Ovary (tissue), 10 donors: Measurements from ENCODE around the gene MAGEA9B. TPM values are rescaled to one million over a fixed set of nuclear protein-coding genes. Genes with fewer than 3 reads are reported as not detected.
"Not testable (repeated sequence)": the region's sequence is repeated elsewhere in the genome, so short reads cannot be mapped to it uniquely, and the experiment has no call there.

Experiments used
- DNase-seq, 5 donors: peaks; one replicate each; pipeline ENCODE4 v3.0.0-alpha.2; 2019 to 2020
- H3K27ac ChIP-seq, 2 donors: fragments of 200-600 bp; one replicate each; pipeline versions ENCODE4 v1.5.1 to v1.8.0; 2019 to 2022
- H3K27me3 ChIP-seq: fragments of 200-600 bp; one replicate; pipeline ENCODE4 v1.8.0; 2022
- H3K36me3 ChIP-seq: fragments of 200-600 bp; sonication (generic); one replicate; pipeline ENCODE4 v1.5.1; 2019
- H3K4me1 ChIP-seq: one replicate; pipeline ENCODE4 v1.8.1; 2013; ENCODE audit warnings: mild to moderate bottlenecking, moderate library complexity; ENCODE audit not compliant: insufficient read depth
- H3K4me3 ChIP-seq: fragments of 200-600 bp; sonication (generic); one replicate; pipeline ENCODE4 v1.5.1; 2017
- H3K9me3 ChIP-seq, 2 donors: fragments of 200-600 bp in 1 of 2; sonication (generic) in 1 of 2; one replicate each; pipeline versions ENCODE4 v1.5.1 to v1.8.1; 2013 to 2019; ENCODE audit warnings: mild to moderate bottlenecking in 1 of 2, moderate library complexity in 1 of 2
- CTCF ChIP-seq, 3 donors: fragments of 450-650 bp in 2 of 3; fragments of 200-600 bp in 1 of 3; IDR thresholded peaks; one replicate each; pipeline versions ENCODE4 v1.5.1 to v1.8.0; 2016 to 2022; ENCODE audit warnings: antibody characterized with exemption in 3 of 3, mild to moderate bottlenecking in 1 of 3
- EP300 ChIP-seq: sonication (generic); formaldehyde crosslinking; IDR thresholded peaks from one replicate; pipeline ENCODE4 v1.6.1; 2017; ENCODE audit warnings: antibody characterized with exemption
- POLR2A ChIP-seq: fragments of 450-650 bp; IDR thresholded peaks from one replicate; pipeline ENCODE4 v1.6.1; 2017; ENCODE audit warnings: antibody characterized with exemption, mild to moderate bottlenecking, moderate library complexity
- WGBS, 3 donors: extraction: QIAGEN DNeasy Blood & Tissue Kit in 1 of 3; methylation state at CpG; one replicate each; pipeline versions ENCODE4 v1.1.5 to v1.1.7; 2013 to 2017; 5-methylcytosine and 5-hydroxymethylcytosine counted together
- intact Hi-C, 4 donors: fragments of 100-400 bp; cut with DNase I; formaldehyde crosslinking; loops; one replicate each; pipeline versions ENCODE4 v1.11.0 to v1.15.1; 2022 to 2023
- long read RNA-seq, 3 donors: library from polyadenylated mRNA in 2 of 3; unstranded in 2 of 3; transcript quantifications; one replicate each; pipeline ENCODE4 v2.0.0 and lab custom pipeline, GENCODE V29; 2021 to 2026
- polyA plus RNA-seq, 2 donors: library from polyadenylated mRNA; stranded (reverse); fragments of 200-250 nt in 1 of 2; fragments of 350-450 nt in 1 of 2; fragmentation: Illumina TruSeq in 1 of 2; extraction: RNeasy Lipid Tissue Mini Kit (QIAGEN cat#74804) in 1 of 2; gene quantifications; one replicate each; pipeline ENCODE4 v1.2.3, GENCODE V29; 2013 to 2014
- total RNA-seq, 7 donors: library from RNA; depleted of rRNA in 2 of 7; stranded (reverse); fragments of >200 nt in 2 of 7; fragmentation: NEBNext Ultra II Directional in 3 of 7; extraction: Animal tissue kit (Norgen Biotek cat#: 25700) in 3 of 7; gene quantifications; one replicate each; pipeline versions ENCODE4 v1.1.0 to v1.2.4, GENCODE V29; 2016 to 2023
- donor health status: DM: no; HTN: no; CAD: no; lungs with moderate emphysema.
- donor health status: DM: no; HTN: no; CAD: no.
- donor health status: Bipolar disorder and iron deficiency.
- donor health status: DM: yes; HTN: yes; CAD: no.
- donor health status: DM: no; HTN: no; CAD: no.
- donor health status: DM: yes; HTN: yes; CAD: no.

MAGEA9B gene, protein sequence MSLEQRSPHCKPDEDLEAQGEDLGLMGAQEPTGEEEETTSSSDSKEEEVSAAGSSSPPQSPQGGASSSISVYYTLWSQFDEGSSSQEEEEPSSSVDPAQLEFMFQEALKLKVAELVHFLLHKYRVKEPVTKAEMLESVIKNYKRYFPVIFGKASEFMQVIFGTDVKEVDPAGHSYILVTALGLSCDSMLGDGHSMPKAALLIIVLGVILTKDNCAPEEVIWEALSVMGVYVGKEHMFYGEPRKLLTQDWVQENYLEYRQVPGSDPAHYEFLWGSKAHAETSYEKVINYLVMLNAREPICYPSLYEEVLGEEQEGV
- under 1 TPM in 1 of 7 donors, not detected in 6; 0.10 TPM for total RNA-seq
- polyA plus RNA-seq = not detected
- long read RNA-seq, donor 1 = 0 reads
- long read RNA-seq, donor 2 = 0 reads
- long read RNA-seq, donor 3 = 0 reads

GRCh38 chrX:149587359-149587758 is at the start of gene MAGEA9B:
Gene MAGEA9B, minus strand, starts transcription at chrX:149587459. Its CDS starts 4,280 bp downstream, at chrX:149583179.
- H3K4me3 ChIP-seq, H3K27me3 ChIP-seq, DNase-seq, H3K9me3 ChIP-seq, H3K4me1 ChIP-seq, intact Hi-C loops, H3K27ac ChIP-seq, H3K36me3 ChIP-seq: not testable (repeated sequence)
- WGBS, 3 donors = no CpG with 5 or more reads among the region's 12 CpGs

DNA sequence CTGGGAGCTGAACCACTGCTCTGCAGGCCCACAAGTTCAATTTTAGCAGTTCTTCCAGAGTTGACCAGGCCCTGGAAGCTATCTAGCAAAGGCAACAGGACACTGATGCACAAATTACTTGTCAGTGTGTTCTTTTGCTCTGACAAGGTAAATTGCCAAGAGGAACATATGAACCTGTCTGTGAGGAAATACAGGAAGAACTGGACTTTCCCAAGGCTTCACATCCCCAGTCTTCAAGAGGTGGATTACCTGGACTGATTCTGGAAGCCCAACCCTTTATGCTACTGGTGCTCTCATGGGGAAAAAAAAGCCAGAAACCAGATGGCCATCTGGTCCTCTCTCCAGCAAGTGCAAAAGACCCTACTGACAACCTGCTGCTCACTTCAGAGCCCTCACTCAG is 46.3 kb upstream of the MAGEA9B start:
- H3K27me3 ChIP-seq = no peaks in the 10 kb centered on the region
- H3K9me3 ChIP-seq = no peaks in the 10 kb centered on the region
- no peak for TF ChIP-seq EP300
- no peak for TF ChIP-seq POLR2A
- no peak for TF ChIP-seq CTCF (IDR thresholded peaks at IDR 0.05)
- H3K27ac ChIP-seq = no peak overlapping the region
- no peak overlapping the region for H3K4me3 ChIP-seq
- peaks cover 2% of the 10 kb centered on the region for H3K4me1 ChIP-seq
- H3K36me3 ChIP-seq = no peaks in the 10 kb centered on the region
- intact Hi-C loops = no loop called here
- no peak for DNase-seq

DNA sequence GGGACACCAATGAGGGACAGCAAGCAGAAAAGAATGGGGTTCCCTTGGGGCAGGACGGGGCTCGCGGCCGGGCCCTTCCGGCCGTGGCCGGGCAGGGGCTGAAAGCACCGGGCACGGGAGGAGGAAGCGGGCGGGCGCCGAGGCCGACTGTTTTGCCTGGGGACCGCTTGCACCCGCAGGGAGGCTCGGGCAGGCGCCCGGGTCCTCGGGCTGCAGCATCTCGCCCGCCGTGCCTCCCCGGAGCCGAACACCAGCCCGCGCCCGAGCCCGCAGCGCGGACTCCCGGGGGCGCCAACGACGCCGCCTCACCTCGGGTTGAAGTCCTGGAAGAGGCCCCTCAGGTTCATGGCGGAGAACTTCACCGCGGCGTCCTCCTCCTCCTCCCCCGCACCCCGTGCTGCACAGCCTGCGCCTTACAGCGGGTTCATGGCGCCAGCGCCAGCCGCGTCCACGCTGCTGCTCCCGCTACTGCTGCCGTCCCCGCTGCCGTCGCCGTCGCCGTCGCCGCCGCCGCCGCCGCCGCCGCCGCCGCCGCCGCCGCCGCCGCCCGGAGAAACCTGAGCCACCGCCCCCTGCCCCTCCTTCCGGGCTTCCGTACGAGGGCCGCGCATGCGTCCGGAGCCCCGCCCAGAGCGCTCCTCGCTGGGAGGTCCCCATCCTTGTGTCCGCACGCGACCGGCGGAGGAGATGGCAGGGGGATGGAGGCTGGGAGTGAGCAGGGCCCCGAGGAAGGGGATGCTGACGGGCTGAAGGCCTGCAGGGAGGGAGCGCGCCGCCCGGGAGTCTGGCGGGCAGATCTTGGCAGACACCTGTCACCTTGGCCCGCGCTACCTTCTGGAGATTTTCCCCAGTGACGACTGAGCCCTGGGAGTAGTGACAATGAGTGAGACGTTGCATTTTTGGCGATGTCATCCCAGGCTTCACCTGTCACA is 44.2 kb upstream of the MAGEA9B start, which contains the start of gene TMEM185A:
Gene TMEM185A (minus strand): TSS at position 559 of the 932 bp plus-strand sequence. CDS start 212 bp downstream, at position 347.
- peaks cover 2% of the 10 kb centered on the region for H3K4me1 ChIP-seq
- H3K36me3 ChIP-seq = no peaks in the 10 kb centered on the region
- peak within 1 kb of the TSS; percentile 75 for H3K4me3 ChIP-seq
- intact Hi-C loops = no loop called here
- DNase-seq = peak; percentile 59 to 71 (median 68)
- no peaks in the 10 kb centered on the region for H3K9me3 ChIP-seq
- H3K27ac ChIP-seq = peak within 1 kb of the TSS in 1 of 2 donors; percentile 61
- 33 to 54% (median 46%) methylated on average over 62 to 100 of the region's 102 CpGs for WGBS, 3 donors
- H3K27me3 ChIP-seq = no peaks in the 10 kb centered on the region
- no peak for TF ChIP-seq POLR2A
- TF ChIP-seq CTCF (IDR thresholded peaks at IDR 0.05) = no peak
- no peak for TF ChIP-seq EP300

DNA sequence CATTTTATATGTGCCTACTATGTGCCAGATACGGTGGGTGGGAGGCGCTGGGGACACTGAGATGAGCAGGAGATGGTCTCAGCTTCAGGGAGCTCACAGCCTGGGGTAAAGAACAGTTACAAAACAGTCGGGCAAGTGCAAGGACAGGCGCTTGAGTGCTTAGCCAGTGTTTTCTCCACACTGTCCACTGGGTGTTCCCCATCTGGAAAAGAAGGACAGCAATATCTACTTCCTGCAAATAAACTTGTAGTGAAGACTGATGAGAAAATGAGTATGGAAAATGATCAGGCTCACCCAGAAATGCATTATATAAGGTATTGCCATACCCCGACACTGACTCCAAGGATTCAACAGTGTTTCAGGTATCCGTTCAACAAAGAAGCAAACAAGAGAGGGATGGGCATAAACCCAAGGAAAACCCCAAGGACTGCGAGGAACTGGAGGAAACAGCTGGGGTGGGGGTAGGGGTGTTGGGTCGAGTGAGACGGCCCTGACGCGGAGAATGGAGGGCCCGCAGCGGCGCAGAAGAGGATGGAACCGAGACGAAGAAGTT is 43.5 kb upstream of the MAGEA9B start:
- Histone ChIP-seq H3K9me3 (no peaks in the 10 kb centered on the region), H3K36me3 (no peaks in the 10 kb centered on the region), H3K4me1 (peaks cover 2% of the 10 kb centered on the region), H3K27ac (peak overlapping the region in 1 of 2 donors; percentile 61), H3K4me3 (peak overlapping the region; percentile 75), H3K27me3 (no peaks in the 10 kb centered on the region)
- WGBS, 3 donors = 32 to 46% (median 37%) methylated on average over 16 of the region's 16 CpGs
- peak in 2 of 5 donors; percentile 22 to 24 for DNase-seq
- TF ChIP-seq CTCF (IDR thresholded peaks at IDR 0.05) (peak in 1 of 3 donors; percentile 24), POLR2A (no peak)
- intact Hi-C loops = no loop called here
